Measurements from ENCODE around the gene CRYAB.
A peak's percentile ranks its signal among the peaks of the same experiment; 100 is the strongest.

The CRYAB gene

GRCh38 chr11:111878385-111878848 is 33.2 kb downstream of the CRYAB start:
- no peak for TF ChIP-seq CTCF (conservative IDR thresholded peaks at IDR 0.05)
- H3K27ac ChIP-seq: peak overlapping the region; percentile 87

- TF ChIP-seq CTCF (conservative IDR thresholded peaks at IDR 0.05): no peak
- H3K27ac ChIP-seq: peak overlapping the region; percentile 81
Measured at GRCh38 chr11:111871693-111872161, 39.8 kb downstream of the CRYAB start.

- peak; percentile 44 for TF ChIP-seq CTCF (conservative IDR thresholded peaks at IDR 0.05)
- peak within 1 kb of the TSS; percentile 81 for H3K27ac ChIP-seq
Measured at GRCh38 chr11:111870886-111871692, 40.5 kb downstream of the CRYAB start, which contains the start of gene ALG9. ALG9 (minus strand) TSS chr11:111871581; CDS start chr11:111871482, 99 bp downstream.

DNA sequence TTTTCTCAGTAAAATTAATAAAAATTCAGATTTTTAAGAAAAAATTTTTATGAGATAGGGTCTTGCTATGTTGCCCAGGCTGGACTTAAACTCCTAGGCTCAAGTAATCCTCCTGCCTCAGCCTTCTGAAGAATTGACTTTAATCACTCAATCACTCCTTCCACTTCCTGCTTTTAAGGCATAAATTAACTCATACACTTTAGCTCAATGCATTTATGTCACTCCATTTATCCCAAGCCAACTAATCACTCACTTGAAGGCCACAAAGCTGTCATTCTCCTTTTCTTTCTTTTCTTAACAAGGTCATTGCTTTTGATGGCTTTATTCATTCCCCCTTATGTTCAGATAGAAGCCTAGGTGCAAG is 41.1 kb downstream of the CRYAB start:
- peak overlapping the region; percentile 81 for H3K27ac ChIP-seq
- no peak for TF ChIP-seq CTCF (conservative IDR thresholded peaks at IDR 0.05)

DNA sequence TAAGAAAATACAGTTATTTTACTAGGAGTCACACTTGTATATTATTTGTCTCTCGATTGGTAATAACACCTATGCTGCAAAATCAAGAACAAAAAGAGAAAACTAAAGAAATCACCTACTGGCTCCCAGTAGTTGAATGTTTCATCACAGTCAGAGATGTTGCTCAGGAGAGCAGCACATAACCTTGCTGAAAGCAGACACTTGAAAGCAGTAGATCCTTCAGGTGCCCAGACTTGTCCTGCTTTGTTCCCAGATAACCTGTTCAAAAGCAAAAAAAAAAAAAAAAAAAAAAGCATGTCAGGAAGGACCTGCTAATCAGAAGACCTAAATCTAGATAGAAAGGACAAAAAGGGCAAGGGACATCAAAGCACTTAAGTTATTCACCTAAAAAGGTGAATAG is 41.5 kb downstream of the CRYAB start:
- no peak for TF ChIP-seq CTCF (conservative IDR thresholded peaks at IDR 0.05)
- peak overlapping the region; percentile 81; the same call in 1 of the 2 replicates for H3K27ac ChIP-seq

GRCh38 chr11:111860257-111860656 is 51.3 kb downstream of the CRYAB start:
- TF ChIP-seq CTCF (conservative IDR thresholded peaks at IDR 0.05): no peak
- no peak overlapping the region for H3K27ac ChIP-seq
